GM04504 (cell line): ENCODE data around the gene MTG2.

Experiments used
- DNase-seq: peaks from one replicate; pipeline ENCODE4 v3.0.0-alpha.2; 2012; ENCODE audit warnings: low read depth

Gene MTG2

DNA sequence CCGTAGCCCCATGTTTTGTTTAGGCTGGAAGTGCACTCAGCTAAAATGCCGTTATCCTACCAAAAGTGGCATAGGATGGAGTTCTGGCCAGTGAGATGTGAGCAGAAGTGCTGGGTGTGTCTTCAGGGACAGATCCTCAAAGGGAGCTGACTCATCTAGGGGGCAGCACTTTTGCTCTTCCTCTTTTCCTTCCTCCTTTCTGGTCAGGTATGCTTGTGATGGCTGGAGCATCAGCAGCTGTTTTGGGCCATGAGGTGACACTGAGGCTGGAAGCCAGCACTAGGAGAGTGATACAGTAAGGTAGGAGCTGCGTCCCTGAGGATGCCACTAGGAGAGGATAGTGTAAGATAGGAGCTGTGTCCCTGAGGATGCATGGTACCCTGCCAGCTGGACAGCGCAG is 50.9 kb downstream of the MTG2 start:
- no peak for DNase-seq

DNA sequence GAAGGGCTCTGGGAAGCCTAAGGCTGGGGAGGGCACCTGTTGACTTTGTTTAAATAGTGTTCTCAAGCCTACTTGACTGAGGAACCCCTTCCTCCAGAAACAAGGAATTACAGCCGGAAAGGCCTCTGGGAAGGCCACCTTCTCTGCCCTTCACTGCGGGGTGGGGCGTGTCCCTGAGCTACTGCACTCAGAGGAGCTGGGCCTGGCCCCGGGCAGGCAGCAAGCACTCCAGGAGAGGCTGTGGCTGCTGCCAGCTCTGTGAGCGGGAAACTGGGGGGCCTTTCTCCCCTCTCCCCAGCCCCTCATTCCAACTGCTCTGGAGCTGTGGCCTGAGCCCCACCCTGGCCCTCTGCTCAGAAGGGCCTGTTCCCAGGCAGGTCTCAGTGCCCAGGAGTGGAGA is 51.5 kb downstream of the MTG2 start:
- no peak for DNase-seq

DNA sequence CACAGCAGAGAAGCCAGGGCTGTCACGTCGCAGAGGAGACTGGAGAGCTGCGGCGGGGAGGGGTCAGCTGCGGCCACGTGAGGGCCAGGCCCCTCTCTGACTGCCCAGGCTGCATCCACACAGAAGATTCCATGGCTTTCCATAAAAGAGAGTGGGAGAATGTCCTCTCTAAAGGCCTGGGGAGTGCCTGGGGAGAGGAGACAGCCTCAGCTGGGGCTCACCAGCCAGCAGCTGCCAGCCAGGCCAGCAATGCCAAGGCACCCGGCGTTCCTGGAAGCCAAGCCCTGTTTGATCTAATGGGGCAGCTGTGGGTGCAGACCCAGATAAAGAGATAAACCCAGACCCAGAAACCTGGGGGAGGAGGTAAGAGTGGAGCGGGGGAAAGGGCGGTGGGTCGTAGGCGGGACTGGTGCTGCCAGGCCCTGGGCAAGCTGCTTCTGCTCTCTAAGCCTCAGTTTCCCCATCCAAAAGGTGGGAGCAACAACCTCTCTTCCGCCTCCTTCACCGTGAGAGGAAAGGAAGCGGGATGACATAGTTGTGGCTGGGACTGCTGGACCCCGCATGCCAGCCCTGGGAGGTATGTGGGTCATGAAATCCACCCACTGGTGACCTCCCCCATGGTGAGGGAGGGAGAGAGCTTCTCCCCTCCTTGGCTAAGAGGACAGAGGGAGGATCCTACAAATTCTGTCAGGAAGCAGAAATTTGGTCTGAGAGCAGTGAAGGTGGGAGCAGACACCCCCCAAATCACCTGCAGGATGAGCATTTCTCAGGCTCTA is 52.4 kb downstream of the MTG2 start:
- no peak for DNase-seq

DNA sequence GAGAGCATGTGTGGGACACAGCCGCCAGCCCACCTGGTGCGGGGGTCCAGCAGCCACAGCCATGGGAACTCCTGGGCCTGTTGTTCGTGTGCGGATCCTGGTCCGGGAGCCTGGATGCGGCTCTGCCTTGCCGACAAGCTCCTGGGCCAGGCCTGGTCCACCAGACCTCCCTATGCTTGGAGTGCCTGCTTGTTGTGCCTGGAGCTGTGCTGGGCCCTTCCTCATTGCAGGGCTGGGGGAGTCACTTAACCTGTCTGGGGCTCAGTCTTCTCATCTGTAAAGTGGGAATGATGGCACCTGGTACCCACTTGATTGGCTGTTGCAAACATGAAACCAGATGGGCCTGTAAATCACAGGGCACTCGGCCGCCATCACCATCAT is 52.9 kb downstream of the MTG2 start:
- no peak for DNase-seq

DNA sequence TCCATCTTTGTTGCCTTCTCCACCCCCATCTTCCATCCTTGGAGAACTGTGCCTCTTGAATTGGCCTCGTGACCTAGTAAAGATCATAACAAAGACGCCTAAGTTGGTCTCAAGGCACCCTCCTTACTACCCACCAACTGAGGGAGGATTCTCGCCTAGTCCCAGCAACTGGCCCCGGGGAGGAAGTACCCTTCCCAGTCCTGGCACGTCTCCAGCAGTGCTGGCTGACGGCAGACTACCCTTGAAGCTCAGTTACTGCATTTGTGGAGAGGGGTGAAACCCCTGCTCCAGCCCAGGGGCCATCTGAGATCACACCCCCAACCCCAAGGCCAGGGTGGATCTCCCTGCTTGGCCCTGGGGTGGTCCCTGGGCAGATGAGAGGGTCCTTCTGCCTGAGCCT is 53.4 kb downstream of the MTG2 start:
- DNase-seq, result no peak

DNA sequence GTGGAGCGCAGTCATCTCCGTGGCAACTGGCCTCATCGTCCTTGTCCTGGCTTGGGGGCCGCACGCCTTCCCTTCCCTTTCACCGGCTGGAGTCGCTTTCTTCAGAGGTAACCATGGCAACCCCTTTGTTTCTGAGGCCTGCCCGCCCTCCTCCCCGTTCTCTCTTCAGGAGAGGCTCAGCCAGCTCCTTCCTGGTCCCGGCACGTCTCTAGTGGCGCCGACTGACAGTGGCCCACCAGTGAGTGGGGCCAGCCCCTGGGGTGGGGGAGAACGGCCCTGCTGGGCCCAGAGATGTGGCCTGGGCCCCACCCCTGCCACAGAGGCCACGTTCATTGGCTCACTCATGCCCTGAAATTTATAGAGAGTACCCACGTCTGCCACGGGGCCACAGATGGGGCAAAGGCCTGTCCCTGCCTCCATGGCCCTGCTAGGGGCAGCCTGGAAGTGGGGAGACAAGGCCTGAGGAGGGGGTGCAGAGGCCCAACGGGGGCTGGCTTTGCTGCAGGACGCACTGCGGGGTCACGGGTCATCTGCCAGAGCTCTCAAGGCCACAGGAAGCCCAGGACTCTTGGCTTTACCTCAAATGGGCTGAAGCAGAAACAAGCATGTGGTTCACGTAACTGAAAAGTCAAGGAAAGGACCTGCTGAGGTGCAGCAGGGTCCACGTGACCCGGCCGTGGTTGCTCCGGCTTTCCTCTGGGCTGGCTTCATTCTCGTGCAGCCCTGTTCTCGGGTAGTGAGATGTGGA is 54.1 kb downstream of the MTG2 start:
- no peak for DNase-seq

DNA sequence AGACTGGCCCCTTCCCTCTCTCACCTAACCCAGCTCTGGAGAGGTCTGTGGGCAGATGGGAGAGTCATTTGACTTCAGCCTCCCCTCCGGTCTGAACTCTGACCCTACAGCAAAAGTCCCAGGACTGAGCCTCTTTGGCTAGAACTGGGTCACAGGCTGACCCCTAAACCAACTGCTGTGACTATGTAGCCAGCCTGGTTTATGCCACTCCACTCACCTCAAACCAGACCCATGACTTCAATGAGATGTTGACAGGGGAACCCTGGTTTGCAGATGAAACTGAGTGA is 54.6 kb downstream of the MTG2 start:
- no peak for DNase-seq

DNA sequence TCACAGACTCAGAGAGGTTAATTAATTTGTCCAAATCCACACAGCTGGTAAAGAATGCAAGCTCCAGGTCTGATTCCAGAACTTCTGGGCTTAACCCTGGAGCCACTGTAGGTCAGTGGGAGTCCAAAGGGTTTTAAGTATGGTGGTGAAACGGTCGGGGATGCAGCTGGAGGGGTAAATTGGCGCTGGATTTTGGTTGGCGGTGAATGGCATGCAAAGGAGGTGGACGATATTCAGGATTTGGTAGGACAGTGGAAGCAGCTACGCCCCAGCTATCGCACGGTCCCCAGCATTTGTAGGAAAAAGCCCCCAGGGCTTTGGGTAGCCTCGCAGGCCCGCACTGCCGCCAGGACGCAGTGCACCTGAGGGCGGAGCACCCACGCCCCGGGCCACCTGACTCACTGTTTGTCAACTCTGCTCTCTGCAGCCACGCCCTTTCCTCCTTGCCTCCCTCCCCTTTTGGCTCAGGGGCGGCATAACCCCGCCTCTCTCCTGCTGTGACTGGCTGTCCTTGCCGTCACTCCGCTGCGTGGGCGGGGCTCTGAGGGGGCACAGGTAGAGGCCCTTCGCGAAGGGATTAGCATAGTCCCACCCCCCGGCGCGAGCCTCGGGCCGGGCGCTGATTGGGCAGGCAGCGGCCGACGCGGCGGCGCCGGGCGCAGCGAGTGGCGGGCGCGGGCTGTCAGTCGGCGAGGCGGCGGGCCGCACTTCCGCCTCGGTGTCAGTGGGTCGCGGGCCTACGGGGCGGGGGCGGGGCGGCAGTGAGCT is 55.2 kb downstream of the MTG2 start, which contains the start of gene OSBPL2:
Gene OSBPL2 (plus strand): TSS at position 721 of the 768 bp plus-strand sequence. CDS start 17,664 bp downstream, outside the sequence.
- DNase-seq, result peak; percentile 96

DNA sequence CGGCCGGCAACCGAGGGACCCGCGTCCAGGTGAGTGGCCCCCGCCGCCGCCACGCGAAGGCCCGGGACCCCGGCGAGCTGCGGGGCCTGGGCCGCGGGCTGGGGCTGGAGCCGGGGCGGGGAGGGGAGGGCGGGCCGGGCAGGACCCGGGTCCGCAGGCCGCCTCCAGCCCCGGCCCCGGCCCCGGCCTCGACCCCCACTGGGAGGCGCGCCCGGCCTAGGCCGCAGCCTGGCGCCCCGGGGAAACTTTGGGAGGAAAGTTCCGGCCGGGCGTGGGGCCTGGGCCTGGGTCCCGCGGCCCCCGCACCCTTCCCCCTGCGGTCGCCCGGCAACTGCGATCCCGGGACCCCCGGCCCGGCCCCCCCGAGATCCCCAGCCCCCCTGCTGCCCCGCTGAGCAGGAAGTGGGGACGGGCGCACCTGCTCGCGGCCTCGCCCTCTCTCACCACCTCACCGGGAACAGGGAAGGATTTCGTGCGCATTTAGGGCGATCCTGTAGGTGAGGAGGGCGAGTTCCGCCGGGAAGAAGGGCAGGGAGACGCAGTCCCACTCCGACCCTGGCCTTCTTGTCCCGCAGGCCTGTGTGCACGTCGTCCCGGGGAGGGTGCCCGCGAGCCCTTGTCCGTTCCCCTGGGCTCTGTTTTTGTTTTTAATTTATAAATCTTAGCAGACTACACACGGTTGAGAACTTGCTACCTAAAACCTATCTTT is 55.9 kb downstream of the MTG2 start:
- no peak for DNase-seq

DNA sequence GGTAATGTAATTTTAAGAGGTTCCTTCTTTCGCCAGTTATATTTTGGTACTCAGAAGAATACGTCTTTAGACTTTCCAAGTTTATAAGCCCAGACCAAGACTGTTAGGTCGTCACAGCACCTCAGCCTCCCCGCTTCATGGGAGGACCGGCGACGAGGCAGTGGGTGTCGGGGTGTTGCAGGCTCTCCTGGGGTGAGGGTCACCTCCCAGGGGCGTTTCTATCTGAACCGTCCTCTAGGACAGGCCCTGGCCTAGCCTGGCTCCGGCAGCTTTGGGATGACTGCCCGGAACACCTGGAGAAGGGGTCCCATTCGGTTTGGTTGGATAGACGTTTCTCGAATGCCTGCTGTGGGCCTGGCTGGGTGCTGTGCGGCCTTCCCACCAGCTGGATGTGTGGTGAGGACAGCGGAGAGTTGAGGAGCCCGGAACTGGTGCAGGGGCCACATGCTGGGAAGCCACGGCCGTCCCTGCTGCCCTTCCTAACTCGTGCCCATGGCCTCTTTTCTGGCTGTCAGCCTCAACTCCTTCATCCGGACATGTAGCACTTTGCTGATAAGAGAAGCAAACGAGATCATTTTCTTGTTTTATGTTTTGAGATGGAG is 56.6 kb downstream of the MTG2 start:
- no peak for DNase-seq

DNA sequence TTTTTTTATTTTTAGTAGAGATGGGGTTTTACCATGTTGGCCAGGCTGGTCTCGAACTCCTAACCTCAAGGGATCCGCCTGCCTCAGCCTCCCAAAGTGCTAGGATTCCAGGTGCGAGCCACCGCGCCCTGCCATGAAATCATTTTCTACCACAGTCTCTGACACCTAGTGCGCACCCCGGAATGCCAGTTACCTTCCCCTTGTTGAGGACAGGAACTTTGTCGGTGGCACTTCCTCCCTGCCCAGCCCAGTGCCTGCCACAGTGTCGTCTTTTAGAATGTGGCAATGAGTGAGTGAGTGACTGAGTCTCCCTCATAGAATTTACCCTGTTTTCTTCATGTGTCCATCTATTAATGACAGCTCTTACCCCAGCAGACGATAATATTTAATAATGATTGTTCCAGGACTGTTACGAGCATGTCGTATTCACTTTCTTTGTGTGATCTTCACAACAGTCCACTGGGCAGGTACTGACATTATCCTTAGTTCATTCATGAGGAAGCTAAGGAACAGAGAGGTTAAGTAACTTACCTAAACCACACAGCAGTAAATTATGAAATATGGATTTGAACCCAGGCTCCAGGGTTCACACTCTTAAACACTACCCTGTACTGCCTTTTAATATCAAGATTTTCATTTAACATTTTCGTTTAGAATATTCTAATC is 57.3 kb downstream of the MTG2 start:
- no peak for DNase-seq

DNA sequence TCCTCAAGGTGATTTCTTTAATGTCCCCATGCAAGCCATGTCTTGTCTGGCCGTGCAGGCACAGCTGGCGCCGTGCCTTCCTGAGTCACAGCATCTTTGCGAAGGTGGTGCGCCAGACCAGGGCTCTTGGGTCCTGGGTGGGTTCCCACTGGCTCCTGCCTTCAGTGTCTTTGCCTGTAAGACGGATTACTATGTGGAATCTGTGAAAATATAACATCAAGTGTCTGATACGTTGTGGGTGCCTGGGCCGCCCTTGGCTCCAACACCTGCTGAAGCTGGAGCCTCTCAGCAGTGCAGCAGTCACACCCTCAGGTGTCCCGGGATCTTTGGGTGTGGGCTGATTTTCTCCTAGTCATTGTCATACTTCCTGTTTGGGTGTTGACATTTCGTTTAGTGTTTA is 58.7 kb downstream of the MTG2 start:
- DNase-seq, result no peak

DNA sequence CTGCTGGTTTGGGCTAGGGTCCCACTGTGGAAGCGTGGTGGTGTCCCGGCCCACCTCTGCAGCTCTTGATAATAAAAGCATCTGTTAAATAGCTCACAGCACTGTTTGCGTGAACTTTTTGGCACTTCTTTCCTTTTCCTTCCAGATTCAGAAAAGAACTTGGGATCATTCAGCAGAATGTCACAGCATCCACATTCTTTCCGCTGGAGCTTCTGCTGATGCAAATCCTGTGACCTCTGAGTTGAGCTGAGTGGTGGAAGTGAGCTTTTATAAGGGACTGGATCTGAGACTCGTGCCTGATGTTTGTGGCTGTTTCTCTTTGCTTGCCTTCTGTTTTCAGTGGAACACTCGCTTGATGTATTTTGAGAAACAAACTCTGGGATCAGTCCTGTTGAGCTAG is 59.3 kb downstream of the MTG2 start:
- no peak for DNase-seq

DNA sequence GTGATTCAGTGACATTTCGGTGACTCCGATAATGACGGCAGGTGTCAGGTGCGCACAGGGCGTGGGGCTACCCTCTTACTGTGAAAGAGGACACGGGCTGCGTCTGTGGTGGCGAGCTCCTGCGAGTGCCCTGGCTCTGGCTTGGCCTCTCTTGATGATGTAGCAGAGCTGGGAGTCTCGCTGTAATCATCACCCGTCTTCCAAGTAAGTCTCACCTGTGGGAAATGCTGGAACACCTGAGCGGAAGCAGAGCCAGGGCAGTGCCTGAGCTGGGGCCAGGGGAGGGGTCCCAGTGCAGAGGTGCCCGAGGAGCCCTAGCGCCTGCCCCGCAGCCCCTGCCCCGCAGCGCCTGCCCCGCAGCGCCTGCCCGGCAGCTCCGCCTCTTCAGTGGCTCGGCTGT is 60.3 kb downstream of the MTG2 start:
- DNase-seq, result no peak

DNA sequence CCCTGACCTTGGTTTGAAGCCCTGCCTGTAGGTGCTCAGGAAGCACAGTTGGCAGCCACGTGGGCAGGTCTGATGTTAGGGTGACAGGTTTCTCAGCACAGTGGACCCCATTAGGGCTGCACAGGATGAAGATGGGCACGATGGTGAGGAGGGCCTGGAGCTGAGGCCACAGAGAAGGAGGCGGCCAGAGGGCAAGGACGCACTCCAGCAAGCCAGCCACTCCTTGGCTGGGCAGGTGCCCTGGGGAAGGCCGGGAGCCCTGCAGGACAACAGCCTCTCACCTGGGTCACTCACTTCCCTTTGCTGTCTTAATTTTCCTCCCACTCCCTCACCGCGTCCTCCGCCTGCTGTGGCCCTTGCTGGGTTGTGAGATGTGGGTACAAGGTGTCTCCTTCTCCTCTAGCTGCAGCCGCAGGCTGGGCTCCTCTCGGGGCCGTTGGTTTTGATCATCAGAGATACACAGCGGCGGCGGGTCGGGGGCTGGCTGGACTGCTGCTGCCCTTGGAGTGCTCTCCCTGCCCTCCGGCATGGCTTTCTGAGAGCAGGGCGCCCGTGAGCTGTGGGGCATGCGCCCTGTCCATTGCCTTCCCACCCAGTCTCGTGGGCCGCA is 61.2 kb downstream of the MTG2 start:
- no peak for DNase-seq

DNA sequence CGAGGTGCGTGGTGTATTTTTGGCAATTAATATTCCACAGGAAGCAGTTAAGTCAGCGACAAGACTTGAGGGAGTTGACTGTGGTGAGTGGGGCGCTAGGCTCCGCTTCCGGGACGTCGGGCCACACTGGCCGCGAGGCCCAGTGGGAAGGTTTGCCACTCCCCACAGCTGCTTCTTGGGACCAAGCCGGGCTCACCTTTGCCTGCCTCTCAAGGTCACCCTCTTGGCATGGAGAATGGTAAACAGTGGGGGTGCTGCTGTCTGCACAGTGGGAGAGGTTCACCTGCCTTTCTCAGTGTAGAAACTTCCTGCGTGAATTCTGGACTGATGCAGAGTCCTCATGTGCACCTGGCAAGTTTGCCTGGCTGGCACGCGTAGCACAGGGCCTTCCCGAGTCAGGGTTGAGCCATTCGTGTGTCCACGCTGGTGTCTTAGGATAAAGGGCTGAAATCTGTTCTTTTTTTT is 61.8 kb downstream of the MTG2 start:
- DNase-seq, result no peak

DNA sequence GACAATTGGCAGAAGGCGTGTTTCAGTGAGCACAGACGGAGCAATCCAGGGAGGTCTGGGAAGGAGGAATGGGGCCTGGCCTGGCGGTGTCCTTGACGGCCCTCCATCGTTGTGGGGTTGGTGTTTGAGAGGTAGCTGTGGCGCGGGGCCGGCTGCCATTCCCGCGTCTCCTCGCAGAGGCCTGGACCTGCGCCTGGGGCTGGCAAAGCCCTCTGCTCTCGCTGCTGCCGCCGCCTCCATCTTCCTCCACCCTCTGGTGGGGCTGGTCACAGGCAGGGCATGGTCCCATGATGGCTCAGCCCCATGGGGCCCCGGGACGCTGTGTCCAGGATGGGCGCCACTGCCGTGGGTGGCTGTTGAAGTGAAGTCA is 63.1 kb downstream of the MTG2 start:
- no peak for DNase-seq

DNA sequence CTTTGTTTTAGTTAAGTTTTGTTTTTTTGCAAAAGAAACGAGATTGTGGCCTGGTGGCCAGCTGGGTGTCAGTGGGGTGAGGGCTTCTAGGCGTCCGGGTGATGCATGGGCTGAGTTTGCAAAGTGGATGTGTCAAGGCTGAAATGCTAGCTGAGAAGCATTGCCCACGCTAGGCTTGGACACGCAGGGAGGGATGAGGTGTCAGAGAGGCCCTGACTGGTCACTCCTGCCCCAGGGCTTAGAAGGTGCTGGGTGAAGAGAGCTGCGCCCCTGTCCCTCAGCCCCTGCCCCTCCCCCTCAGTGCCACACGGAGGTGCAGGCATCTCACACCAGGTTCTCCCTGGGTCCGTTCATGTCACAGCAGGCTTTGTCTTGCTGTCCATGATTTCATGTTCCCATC is 63.6 kb downstream of the MTG2 start:
- DNase-seq, result no peak

DNA sequence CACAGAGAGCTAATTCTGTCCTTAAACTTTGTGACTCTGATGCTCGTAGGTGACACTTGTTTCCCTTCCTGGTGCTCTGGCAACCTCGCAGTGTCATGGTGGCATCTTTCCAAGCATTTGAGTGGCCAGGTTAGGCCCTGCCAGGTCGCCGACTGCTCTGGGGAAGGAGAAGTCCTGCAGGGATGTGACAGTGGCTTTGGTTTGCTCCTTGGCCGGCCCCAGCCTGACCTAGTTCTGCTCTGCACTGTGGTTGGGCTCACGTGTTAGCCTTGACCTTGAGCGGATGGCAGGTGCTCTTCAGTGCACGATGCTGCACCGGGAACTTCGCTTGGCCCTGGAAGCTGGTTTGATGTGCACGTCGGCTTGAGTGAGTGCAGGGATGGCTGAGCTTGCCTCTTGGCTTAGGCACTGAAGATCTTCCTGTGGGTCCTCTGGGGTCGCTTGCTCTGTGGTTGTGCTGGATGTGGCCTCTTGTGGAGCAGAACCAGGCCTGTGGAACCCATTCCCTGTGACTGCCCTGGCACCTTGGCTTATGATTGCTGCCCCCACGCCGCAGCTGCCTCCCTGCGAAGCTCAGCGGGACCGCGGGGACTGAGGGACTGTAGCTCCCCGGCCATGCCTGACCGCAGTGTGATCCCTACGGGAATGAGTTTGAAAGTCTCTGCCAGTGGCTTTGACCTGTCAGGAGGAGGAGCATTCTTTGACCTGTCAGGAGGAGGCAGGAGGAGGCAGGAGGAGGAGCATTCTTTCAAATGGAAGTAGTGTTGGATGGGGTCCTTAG is 64.2 kb downstream of the MTG2 start:
- no peak for DNase-seq

DNA sequence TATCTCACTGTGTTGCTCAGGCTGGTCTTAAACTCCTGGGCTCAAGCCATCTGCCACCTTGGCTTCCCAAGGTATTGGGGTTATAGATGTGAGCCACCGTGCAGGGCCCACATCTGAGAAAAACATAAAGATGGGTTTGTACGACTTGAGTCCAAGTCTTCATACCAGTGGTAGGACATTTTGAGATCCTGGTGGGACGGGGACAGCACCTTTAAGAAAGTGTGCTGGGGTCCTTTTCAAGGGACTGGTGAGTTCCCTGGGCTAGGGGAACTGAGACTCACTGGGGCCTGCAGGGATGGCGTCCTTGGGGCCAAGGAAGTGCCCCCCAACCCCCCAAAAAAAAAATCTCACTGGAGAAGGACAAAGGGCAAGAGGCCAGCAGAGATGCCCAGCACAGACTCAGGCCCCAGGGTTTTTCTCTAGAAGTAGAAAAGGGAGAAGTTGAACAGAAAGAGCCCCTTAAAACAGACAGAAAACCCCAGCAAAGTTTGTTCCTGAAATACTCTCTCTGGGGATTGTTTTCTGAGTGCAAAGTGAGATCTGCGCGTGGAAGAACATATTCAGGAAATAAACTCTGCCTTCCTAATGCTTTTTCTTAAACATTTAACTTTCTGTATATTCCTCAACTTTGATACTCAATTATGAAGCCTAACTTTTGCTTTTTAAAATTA is 66.2 kb downstream of the MTG2 start:
- DNase-seq, result no peak
